GM12801 (cell line): ENCODE data around the gene MAB21L4.

Source experiments
- TF ChIP-seq, protein P1 (sequence below): IDR thresholded peaks from one replicate; pipeline ENCODE4 v1.5.1; 2011; ENCODE audit warnings: control low read depth; ENCODE audit not compliant: insufficient read length; ENCODE audit errors: extremely low read depth

The MAB21L4 gene

DNA sequence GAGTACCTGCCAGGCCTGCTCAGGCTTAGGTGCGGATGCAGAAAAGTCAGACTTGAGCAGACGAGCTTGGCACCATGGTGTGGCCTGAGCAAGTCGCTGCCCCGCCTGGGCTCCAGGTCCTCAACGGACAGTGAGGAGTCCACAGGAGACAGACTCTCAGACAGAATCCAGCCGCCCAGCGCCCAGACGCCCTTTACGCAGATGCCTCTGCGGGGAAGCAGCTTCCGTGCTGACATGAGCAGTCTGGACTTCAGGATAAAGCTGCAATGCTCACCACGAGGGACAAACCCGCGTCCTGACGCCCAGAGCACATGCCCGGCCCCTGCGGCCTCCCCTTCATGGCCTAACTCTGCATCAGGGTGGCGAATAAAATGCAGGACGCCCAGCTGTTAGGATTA is 3.5 kb upstream of the MAB21L4 start:
- TF ChIP-seq, protein P1, sequence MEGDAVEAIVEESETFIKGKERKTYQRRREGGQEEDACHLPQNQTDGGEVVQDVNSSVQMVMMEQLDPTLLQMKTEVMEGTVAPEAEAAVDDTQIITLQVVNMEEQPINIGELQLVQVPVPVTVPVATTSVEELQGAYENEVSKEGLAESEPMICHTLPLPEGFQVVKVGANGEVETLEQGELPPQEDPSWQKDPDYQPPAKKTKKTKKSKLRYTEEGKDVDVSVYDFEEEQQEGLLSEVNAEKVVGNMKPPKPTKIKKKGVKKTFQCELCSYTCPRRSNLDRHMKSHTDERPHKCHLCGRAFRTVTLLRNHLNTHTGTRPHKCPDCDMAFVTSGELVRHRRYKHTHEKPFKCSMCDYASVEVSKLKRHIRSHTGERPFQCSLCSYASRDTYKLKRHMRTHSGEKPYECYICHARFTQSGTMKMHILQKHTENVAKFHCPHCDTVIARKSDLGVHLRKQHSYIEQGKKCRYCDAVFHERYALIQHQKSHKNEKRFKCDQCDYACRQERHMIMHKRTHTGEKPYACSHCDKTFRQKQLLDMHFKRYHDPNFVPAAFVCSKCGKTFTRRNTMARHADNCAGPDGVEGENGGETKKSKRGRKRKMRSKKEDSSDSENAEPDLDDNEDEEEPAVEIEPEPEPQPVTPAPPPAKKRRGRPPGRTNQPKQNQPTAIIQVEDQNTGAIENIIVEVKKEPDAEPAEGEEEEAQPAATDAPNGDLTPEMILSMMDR, result no peak

DNA sequence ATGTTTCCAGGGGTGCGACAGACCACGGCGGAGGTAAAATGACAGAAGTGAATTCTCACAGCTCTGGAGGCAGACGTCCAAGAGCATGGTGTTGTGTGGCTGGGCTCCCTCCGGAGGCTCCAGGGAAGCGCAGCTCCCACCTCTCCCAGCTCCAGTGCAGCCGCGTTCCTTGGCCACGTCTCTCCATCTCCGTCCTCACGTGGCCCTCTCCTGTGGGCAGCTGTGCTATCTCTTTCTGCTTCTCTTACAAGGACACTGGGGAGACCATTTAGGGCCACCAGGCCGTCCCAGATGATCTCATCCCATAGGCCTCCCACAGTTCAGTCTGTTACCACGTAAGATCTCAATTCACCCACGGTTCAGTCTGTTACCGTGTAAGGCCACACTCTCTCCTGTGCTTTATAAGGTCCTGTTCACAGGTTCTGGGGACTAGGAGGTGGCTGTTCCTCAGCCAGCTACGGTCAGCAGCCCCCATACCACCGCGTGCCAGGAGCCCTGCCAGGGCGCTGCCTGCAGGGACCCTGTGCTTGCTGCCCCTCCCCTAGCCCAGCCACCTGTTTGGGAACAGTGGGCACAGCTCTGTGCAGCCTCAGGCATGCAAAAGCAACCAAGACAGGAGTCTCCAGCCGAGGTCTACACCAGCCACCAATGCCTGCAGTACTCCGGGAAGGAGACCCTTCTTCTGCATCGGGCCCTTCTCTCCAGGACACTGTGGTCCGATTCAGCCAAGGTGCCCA is 2.9 kb upstream of the MAB21L4 start:
- TF ChIP-seq, protein P1, result no peak

DNA sequence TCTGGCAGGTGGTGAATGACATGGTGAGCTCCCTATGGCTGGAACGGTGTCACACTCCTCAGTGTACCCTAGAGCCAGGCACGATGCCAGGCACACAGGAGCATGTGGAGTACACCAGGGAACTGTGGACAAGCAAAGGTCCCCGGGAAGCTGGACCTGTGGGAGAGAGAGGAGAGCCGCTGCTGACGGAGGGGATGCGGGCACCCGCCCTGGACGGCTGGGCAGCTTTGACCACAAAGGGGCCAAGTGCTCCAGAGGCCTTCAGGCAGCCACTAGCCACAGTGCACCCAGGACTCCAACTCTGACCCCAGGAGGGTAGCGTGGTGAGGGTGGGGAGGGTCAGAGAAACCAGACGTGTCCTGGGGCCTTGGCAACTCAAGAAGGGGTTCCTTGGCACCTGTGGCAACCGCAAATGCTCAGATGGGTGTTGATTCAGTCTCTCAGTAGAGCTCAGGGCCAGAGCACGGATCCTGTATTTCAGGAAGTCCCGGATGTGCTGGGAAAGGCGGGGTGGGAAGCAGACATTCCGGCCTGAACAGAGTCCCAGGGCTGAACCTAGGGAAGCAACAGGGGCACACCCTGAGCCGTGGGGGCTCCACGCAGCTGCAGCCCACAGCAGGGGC is 2.3 kb upstream of the MAB21L4 start:
- TF ChIP-seq, protein P1, result no peak

DNA sequence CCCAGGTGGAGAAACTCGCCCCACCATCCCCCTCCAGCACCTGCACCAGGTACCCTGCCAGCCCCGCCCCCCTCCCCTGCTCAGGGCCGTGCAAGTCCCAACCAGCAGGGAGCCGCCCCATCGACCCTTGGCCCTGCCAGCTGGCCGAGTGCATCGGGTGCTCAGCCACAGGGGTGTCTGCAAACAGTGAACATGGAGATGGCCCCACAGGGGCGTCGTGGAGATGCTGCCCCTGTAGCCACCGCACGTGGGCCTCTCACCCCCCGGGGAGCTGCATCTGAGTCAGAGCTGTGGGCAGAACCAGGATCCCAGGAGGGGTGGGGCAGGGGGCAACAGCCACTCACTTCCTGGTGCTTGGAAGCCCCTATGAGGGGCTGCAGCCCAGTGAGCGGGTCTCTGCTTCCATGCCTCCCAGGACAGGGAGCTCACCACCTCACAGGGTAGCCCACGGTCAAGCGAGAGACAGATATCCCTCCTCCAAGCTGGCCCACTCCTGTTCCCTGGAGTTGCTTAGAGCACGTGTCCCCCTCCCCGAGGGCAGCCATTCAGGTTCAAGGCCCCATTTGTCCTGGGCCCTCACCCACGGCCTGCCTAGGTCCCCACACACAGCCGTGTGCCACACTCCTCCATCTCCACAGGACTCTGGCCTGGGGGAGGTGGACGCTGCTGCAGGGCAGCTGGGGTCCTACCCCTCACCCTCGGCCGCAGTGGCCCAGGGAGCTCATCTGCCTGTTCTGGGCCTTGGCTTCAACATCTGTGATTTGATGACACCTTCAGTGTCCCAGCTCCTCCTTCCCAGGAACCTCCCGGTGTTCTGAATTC is 1.1 kb upstream of the MAB21L4 start:
- TF ChIP-seq, protein P1, result no peak

DNA sequence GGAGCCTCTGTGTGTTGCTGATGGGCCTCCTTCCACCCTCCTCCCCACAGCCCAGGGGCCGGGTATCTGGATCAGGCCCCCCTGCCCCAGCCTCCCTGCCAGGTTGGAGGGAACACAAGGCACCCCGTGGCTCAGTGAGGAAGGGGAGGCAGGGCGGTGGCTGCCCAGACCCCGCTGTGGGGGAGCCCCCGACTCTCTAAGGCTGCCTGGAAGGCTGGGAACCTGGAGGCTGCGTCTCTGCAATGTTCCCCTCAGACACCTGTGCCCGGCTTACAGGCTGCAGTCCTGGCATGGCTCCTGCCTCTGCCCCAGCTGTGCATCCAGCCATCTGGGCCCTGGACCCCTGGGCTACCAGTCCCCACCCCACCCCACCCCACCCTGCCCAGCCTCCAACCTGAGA is 438 bp upstream of the MAB21L4 start:
- TF ChIP-seq, protein P1, result no peak

DNA sequence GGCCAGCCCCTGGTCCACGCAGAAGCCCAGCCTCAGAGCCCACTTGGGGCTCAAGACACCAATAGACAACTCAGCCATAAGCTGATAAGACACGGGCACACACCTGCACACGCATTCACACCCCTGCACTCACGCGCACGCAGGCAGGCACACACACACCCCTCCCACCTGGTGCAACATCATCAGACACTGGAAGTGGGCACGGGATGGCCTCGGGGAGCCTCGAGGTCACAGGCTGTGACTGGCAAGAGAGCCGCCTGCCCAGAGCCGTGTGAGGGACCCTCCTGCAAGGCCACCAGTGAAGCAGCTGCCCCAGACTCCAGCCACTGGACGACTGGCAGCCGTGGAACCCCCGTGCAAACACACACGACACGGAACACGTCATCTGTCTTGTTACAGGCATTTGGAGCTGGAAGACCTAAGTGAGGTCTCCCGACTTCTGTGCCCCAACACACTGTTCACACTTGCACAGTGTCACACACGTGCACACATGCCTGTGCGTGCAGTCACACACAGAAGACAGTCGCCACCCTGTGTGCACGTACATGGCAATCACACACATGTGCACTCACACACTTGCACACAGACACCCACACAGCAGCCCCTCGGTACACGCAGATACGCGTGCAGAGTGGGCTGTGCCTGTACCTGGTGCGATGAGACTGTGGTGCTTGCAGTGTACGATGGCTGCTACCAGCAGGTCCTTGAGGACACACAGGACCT is 959 bp downstream of the MAB21L4 start:
- TF ChIP-seq, protein P1, result no peak

DNA sequence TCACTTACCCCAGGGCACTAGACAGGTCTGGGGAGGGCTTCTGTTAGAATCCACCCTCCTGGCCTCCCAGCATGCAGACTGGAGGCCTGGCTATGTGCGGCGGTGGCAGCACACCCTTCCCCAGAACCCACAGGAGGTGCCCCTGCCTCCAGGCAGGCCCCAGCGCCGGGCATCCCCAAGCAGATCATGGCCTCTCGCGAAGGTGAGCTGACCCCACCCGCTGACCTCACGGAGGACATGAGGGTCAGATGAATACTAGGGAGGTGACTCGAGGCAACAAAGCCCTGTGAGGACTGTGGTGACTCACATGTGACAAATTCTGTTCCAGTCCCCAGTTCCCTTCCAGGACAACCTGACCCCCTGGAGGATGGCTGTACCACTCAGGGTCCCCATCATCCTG is 1.9 kb downstream of the MAB21L4 start:
- TF ChIP-seq, protein P1, result no peak
